K562 (cell line): ENCODE data around the gene ACTN1. TPM values are rescaled to one million over a fixed set of nuclear protein-coding genes. Genes with fewer than 3 reads are reported as not detected.
A peak's percentile ranks its signal among the peaks of the same experiment; 100 is the strongest.

Experiments used
- ATAC-seq: fragments of 200-7000 bp; cut with Tn5 transposase; 3 replicates; pipeline ENCODE4 v1.9.1; 2020; ENCODE audit warnings: moderate library complexity
- BruUV-seq: library from RNA; stranded (reverse); fragments of 400-500 nt; replicated peaks from 2 replicates; lab custom pipeline; 2021; lab: Mats Ljungman, UMichigan
- CTCF ChIA-PET: fragments of 300-600 bp; formaldehyde crosslinking; extraction: SDS; loops from one replicate; lab custom pipeline; 2021; ENCODE audit warnings: low intra/inter-chr PET ratio; lab: Yijun Ruan, JAX
- POLR2A ChIA-PET: fragments of 300-600, 350-650 bp; sonication (Branson Sonifier 250); formaldehyde crosslinking; extraction: SDS; loops from one replicate; lab custom pipeline; 2021; ENCODE audit warnings: antibody characterized with exemption, inconsistent platforms; lab: Yijun Ruan, JAX
- DNase-seq, 4 experiments: peaks; one replicate each; pipeline versions ENCODE4 v3.0.0 to v3.0.0-alpha.2; 2011 to 2018; ENCODE audit warnings: low spot score in 3 of 4, mixed read lengths in 3 of 4; ENCODE audit errors: extremely low read depth in 1 of 4
- FAIRE-seq: peaks from 2 replicates; lab custom pipeline; 2011; peaks lifted over from hg19 to GRCh38; lab: Jason Lieb, UNC
- H2AFZ ChIP-seq: 2 replicates; pipeline ENCODE4 v1.6.0; 2011; ENCODE audit warnings: low read depth, low read length, control low read depth, inconsistent platforms
- H3K27ac ChIP-seq: fragments of 200-600 bp; 3 replicates; pipeline ENCODE4 v1.8.0; 2011; ENCODE audit warnings: low read depth, mild to moderate bottlenecking, control low read depth, inconsistent platforms, low read length, moderate library complexity, mixed read lengths; ENCODE audit errors: extremely low read depth
- H3K27me3 ChIP-seq, 2 experiments: fragments of 300-600 bp in 1 of 2; 2 replicates in 1 of 2; 3 replicates in 1 of 2; pipeline versions ENCODE4 v1.6.0 to v1.8.0; 2011; ENCODE audit warnings: inconsistent platforms in 2 of 2, low read length in 2 of 2, mild to moderate bottlenecking in 1 of 2, mixed read lengths in 1 of 2, moderate library complexity in 1 of 2; ENCODE audit not compliant: control insufficient read depth in 2 of 2, insufficient read depth in 2 of 2
- H3K36me3 ChIP-seq: fragments of 300-600 bp; 3 replicates; pipeline ENCODE4 v1.8.0; 2011; ENCODE audit warnings: mild to moderate bottlenecking, low read length, inconsistent platforms; ENCODE audit not compliant: control insufficient read depth, insufficient read depth
- H3K4me1 ChIP-seq, 2 experiments: fragments of 200-600 bp in 1 of 2; replicated peaks in 1 of 2; 2 replicates in 1 of 2; 3 replicates in 1 of 2; pipeline versions ENCODE4 v1.5.1 to v1.8.0; 2011; ENCODE audit warnings: inconsistent platforms in 2 of 2, low read length in 2 of 2, mild to moderate bottlenecking in 1 of 2, mixed read lengths in 1 of 2, moderate library complexity in 1 of 2; ENCODE audit not compliant: control insufficient read depth in 2 of 2, insufficient read depth in 2 of 2
- H3K4me2 ChIP-seq: 2 replicates; pipeline ENCODE4 v1.6.1; 2011; ENCODE audit warnings: low read length, control low read depth, inconsistent platforms, mixed read lengths; ENCODE audit not compliant: insufficient read depth
- H3K4me3 ChIP-seq: fragments of 200-600 bp; sonication (generic), shearing (Covaris generic); 2 replicates; pipeline ENCODE4 v1.5.1; 2016; ENCODE audit warnings: control low read depth, inconsistent platforms
- H3K79me2 ChIP-seq: fragments of 200-600 bp; 3 replicates; pipeline ENCODE4 v1.8.0; 2011; ENCODE audit warnings: low read length, inconsistent platforms; ENCODE audit not compliant: control insufficient read depth, insufficient read depth
- H3K9ac ChIP-seq, 2 experiments: 2 replicates each; pipeline versions ENCODE4 v1.6.0 to v1.6.1; 2011; ENCODE audit warnings: low read depth in 2 of 2, low read length in 2 of 2, control low read depth in 1 of 2, inconsistent platforms in 1 of 2, mild to moderate bottlenecking in 1 of 2, mixed read lengths in 1 of 2; ENCODE audit not compliant: insufficient read depth in 1 of 2
- H3K9me1 ChIP-seq: one replicate; pipeline ENCODE4 v1.6.0; 2011; ENCODE audit warnings: inconsistent platforms, mild to moderate bottlenecking, low read length, moderate library complexity; ENCODE audit not compliant: control insufficient read depth, insufficient read depth
- H3K9me3 ChIP-seq: replicated peaks from 2 replicates; pipeline ENCODE4 v1.5.1; 2011; ENCODE audit warnings: low read depth, low read length, inconsistent platforms; ENCODE audit not compliant: control insufficient read depth, insufficient read depth
- H4K20me1 ChIP-seq: replicated peaks from 2 replicates; pipeline ENCODE4 v1.6.1; 2011; ENCODE audit warnings: low read length, inconsistent platforms, mixed read lengths; ENCODE audit not compliant: control insufficient read depth, insufficient read depth
- MLLT1 ChIP-seq, 2 experiments: fragments of 450-650 bp; IDR thresholded peaks; 2 replicates each; pipeline ENCODE4 v1.6.1; 2016
- SFPQ ChIP-seq: fragments of 200-400 bp; formaldehyde crosslinking; IDR thresholded peaks from 2 replicates; pipeline ENCODE4 v1.6.1; 2017; ENCODE audit warnings: mild to moderate bottlenecking, low read depth, low read length, moderate library complexity
- ZBTB17 ChIP-seq: fragments of 450-650 bp; formaldehyde crosslinking; IDR thresholded peaks from 2 replicates; pipeline ENCODE4 v1.4.0; 2020; ENCODE audit warnings: mild to moderate bottlenecking
- ZNF354B ChIP-seq: fragments of 250-450 bp; sonication (Bioruptor Pico); IDR thresholded peaks from 2 replicates; pipeline ENCODE4 v1.4.0; 2020
- WGBS: fragments of 100-300 bp; shearing (Covaris generic); methylation state at CpG from one replicate; pipeline ENCODE4 v1.1.6; 2016; ENCODE audit warnings: low coverage, mixed read lengths; ENCODE audit not compliant: insufficient coverage; ENCODE audit errors: missing lambda C conversion rate; 5-methylcytosine and 5-hydroxymethylcytosine counted together
- in situ Hi-C: fragments of 300-500 bp; cut with MboI; formaldehyde crosslinking; loops from 4 replicates; pipeline ENCODE4 v1.15.0; 2018; ENCODE audit warnings: inconsistent platforms, mixed read lengths
- intact Hi-C: fragments of 100-400 bp; cut with micrococcal nuclease; formaldehyde crosslinking; loops from 2 replicates; pipeline ENCODE4 v1.14.2; 2022
- polyA plus RNA-seq, 8 experiments: library from polyadenylated mRNA; depleted of rRNA in 4 of 8; stranded (reverse) in 5 of 8; unstranded in 3 of 8; fragments of >200 nt; fragmentation: Nextera tagmentation in 2 of 8; fragmentation: Illumina TruSeq in 1 of 8; extraction: Ambion mirVana in 2 of 8; extraction: Trizol in 1 of 8; gene quantifications; 2 replicates each; pipeline versions ENCODE4 v1.2.1 to v1.2.3, GENCODE V29; 2011 to 2014; ENCODE audit warnings: inconsistent platforms in 1 of 8, missing spikeins in 1 of 8
- total RNA-seq, 7 experiments: library from RNA; depleted of rRNA in 6 of 7; stranded (reverse); fragments of >200 nt in 6 of 7; fragmentation: Illumina TruSeq in 2 of 7; extraction: Trizol in 2 of 7; gene quantifications; 2 replicates each; pipeline versions ENCODE4 v1.2.1 to v1.2.3, GENCODE V29; 2011 to 2021; ENCODE audit warnings: low replicate concordance in 1 of 7

Gene ACTN1
- total and polyA plus RNA-seq, 9 of the 15 experiments (the other 6 are each of a cell fraction or from before 2014, with no cell fraction given), result 2.2 to 67.7 (median 34.5) TPM

- TF ChIP-seq SFPQ, result no peak
Measured at GRCh38 chr14:68957775-68958174, 21.3 kb downstream of the ACTN1 start (continued).

GRCh38 chr14:68956724-68957123 is 22.4 kb downstream of the ACTN1 start:
- no peaks in the 10 kb centered on the region for H3K27me3 ChIP-seq
- BruUV-seq, result no TSS peak
- ATAC-seq, result no peak
- POLR2A ChIA-PET, result interaction anchor here (0.8 to 1.2 kb wide), 4 partner anchors 9 to 89 kb away, joined by 3 to 5 read pairs (median 3); no protein-coding TSS in a partner anchor
- CTCF ChIA-PET, result no interaction called here
- H3K4me1 ChIP-seq, result peaks cover 16 to 18% of the 10 kb centered on the region in 2 experiments; a peak in 4 of 5 replicates
- WGBS, result 79% methylated on average over 2 of the region's 3 CpGs
- H2AFZ ChIP-seq, result no peak overlapping the region
- in situ Hi-C loops, result no loop called here
- no peaks in the 10 kb centered on the region for H4K20me1 ChIP-seq
- H3K4me2 ChIP-seq, result no peak overlapping the region
- H3K36me3 ChIP-seq, result peaks cover 5% of the 10 kb centered on the region; the same call in 2 of the 3 replicates
- no peaks in the 10 kb centered on the region for H3K9me3 ChIP-seq
- TF ChIP-seq MLLT1 (IDR thresholded peaks at IDR 0.05) (peak in 1 of 2 experiments; percentile 70; a peak in 1 of 4 replicates), ZBTB17 (CRISPR knock-in tag) (peak; percentile 92), ZNF354B (CRISPR knock-in tag) (no peak)
- TF ChIP-seq, all 486 proteins: peak for 2
- no peak overlapping the region for H3K4me3 ChIP-seq
- intact Hi-C loops, result no loop called here
- FAIRE-seq (no peak), DNase-seq (no peak)
- peaks cover 35% of the 10 kb centered on the region; the same call in 2 of the 3 replicates for H3K79me2 ChIP-seq
- no peaks in the 10 kb centered on the region for H3K9me1 ChIP-seq
- H3K9ac ChIP-seq, result no peak overlapping the region
- H3K27ac ChIP-seq, result no peak overlapping the region
